Uterus (tissue), 4 donors: Measurements from ENCODE around the gene CLTA. TPM values are rescaled to one million over a fixed set of nuclear protein-coding genes. Genes with fewer than 3 reads are reported as not detected.
A peak's percentile ranks its signal among the peaks of the same experiment; 100 is the strongest.

Source experiments
- DNase-seq, 2 donors: peaks; one replicate each; pipeline ENCODE4 v3.0.0-alpha.2; 2019 to 2020
- H3K27ac ChIP-seq, 2 donors: fragments of 200-600 bp; sonication (generic); 1 replicate in 1 of 2; 2 replicates in 1 of 2; pipeline ENCODE4 v1.5.1; 2016 to 2018
- H3K27me3 ChIP-seq, 2 donors: fragments of 200-600 bp; sonication (generic); one replicate each; pipeline ENCODE4 v1.5.1; 2018 to 2019; ENCODE audit warnings: control low read depth in 1 of 2
- H3K36me3 ChIP-seq, 2 donors: fragments of 200-600 bp; sonication (generic); one replicate each; pipeline ENCODE4 v1.5.1; 2019; ENCODE audit warnings: control low read depth in 1 of 2
- H3K4me1 ChIP-seq, 2 donors: fragments of 200-600 bp; sonication (generic); one replicate each; pipeline ENCODE4 v1.5.1; 2018 to 2019; ENCODE audit warnings: control low read depth in 1 of 2
- H3K4me3 ChIP-seq, 2 donors: fragments of 200-600 bp; sonication (generic); 1 replicate in 1 of 2; 2 replicates in 1 of 2; pipeline ENCODE4 v1.5.1; 2018 to 2019; ENCODE audit warnings: mild to moderate bottlenecking in 1 of 2
- H3K9me3 ChIP-seq, 2 donors: fragments of 200-600 bp; sonication (generic); one replicate each; pipeline ENCODE4 v1.5.1; 2019; ENCODE audit warnings: control low read depth in 1 of 2
- CTCF ChIP-seq, 4 experiments: fragments of 200-600 bp in 2 of 4; fragments of 450-650 bp in 2 of 4; sonication (generic) in 2 of 4; IDR thresholded peaks; one replicate each; pipeline ENCODE4 v1.5.1; 2016 to 2019; ENCODE audit warnings: antibody characterized with exemption in 4 of 4, mild to moderate bottlenecking in 2 of 4, moderate library complexity in 1 of 4
- POLR2A ChIP-seq, 2 donors: fragments of 450-650 bp; IDR thresholded peaks; one replicate each; pipeline ENCODE4 v1.6.1; 2016; ENCODE audit warnings: antibody characterized with exemption in 2 of 2, mild to moderate bottlenecking in 1 of 2, moderate library complexity in 1 of 2
- intact Hi-C: fragments of 100-400 bp; cut with DNase I; formaldehyde crosslinking; loops from one replicate; pipeline ENCODE4 v1.15.1; 2023; ENCODE audit warnings: low total_unique reads
- total RNA-seq, 4 donors: library from RNA; depleted of rRNA in 3 of 4; stranded (reverse); fragments of >200 nt in 3 of 4; gene quantifications; one replicate each; pipeline versions ENCODE4 v1.1.0 to v1.2.4, GENCODE V29; 2014 to 2023
- donor health status: DM: yes; HTN: yes; CAD: no.

CLTA gene
- total RNA-seq, 4 donors from 2014 or later = 111 to 191 (median 141) TPM

GRCh38 chr9:36213989-36214388 lies 23.3 kb downstream of the CLTA start:
- Histone ChIP-seq H3K4me1 (no peaks in the 10 kb centered on the region), H3K27me3 (no peaks in the 10 kb centered on the region), H3K9me3 (no peaks in the 10 kb centered on the region), H3K4me3 (no peak overlapping the region), H3K27ac (peak overlapping the region in 1 of 2 donors; percentile 17), H3K36me3 (no peaks in the 10 kb centered on the region)
- intact Hi-C loops = no loop called here
- peak in 1 of 2 donors; percentile 17 for DNase-seq
- TF ChIP-seq CTCF (IDR thresholded peaks at IDR 0.05) (no peak), POLR2A (IDR thresholded peaks at IDR 0.05) (no peak)

DNA sequence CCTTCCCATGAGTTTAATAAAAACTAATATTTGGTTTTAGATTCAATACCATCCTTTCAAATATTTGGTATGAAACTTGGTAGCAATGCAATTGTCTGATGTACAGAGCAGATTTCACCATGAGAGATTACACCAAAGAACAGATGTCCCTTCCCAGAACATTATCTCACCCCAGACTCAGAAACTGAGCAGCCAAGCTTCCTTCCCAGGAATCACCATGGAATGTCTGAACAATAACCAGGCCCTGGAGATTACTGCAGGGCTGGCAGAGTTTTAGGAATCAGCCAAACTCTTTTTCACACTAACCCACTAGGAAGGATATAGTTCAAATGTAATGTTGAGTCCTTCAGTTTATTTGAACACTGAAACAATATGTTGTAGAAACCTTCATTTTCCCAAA lies 23.9 kb downstream of the CLTA start:
- Histone ChIP-seq H3K36me3 (no peaks in the 10 kb centered on the region), H3K9me3 (no peaks in the 10 kb centered on the region), H3K27me3 (no peaks in the 10 kb centered on the region), H3K27ac (peak overlapping the region in 1 of 2 donors; percentile 45), H3K4me3 (no peak overlapping the region), H3K4me1 (no peaks in the 10 kb centered on the region)
- intact Hi-C loops = no loop called here
- no peak for DNase-seq
- TF ChIP-seq CTCF (IDR thresholded peaks at IDR 0.05) (no peak), POLR2A (IDR thresholded peaks at IDR 0.05) (no peak)

GRCh38 chr9:36217256-36217968 lies 26.7 kb downstream of the CLTA start:
- intact Hi-C loops = no loop called here
- TF ChIP-seq POLR2A (IDR thresholded peaks at IDR 0.05) (no peak), CTCF (IDR thresholded peaks at IDR 0.05) (no peak)
- Histone ChIP-seq H3K27me3 (no peaks in the 10 kb centered on the region), H3K27ac (peak overlapping the region in 1 of 2 donors; percentile 39), H3K36me3 (no peaks in the 10 kb centered on the region), H3K9me3 (peaks cover 0 to under 1% of the 10 kb centered on the region in 2 donors), H3K4me3 (no peak overlapping the region), H3K4me1 (no peaks in the 10 kb centered on the region)
- DNase-seq = no peak

- TF ChIP-seq CTCF (IDR thresholded peaks at IDR 0.05) (no peak), POLR2A (IDR thresholded peaks at IDR 0.05) (no peak)
- H3K4me1 ChIP-seq = no peaks in the 10 kb centered on the region
- no peaks in the 10 kb centered on the region for H3K27me3 ChIP-seq
- no peaks in the 10 kb centered on the region for H3K36me3 ChIP-seq
- intact Hi-C loops = no loop called here
- H3K9me3 ChIP-seq = peaks cover 0 to 4% of the 10 kb centered on the region in 2 donors
- peak overlapping the region in 1 of 2 donors; percentile 39 for H3K27ac ChIP-seq
- DNase-seq = no peak
- no peak overlapping the region for H3K4me3 ChIP-seq
Observed at GRCh38 chr9:36218011-36218410, 27.3 kb downstream of the CLTA start.

GRCh38 chr9:36218411-36218901 lies 27.7 kb downstream of the CLTA start:
- Histone ChIP-seq H3K9me3 (peaks cover 0 to 4% of the 10 kb centered on the region in 2 donors), H3K27ac (peak overlapping the region in 1 of 2 donors; percentile 39), H3K36me3 (no peaks in the 10 kb centered on the region), H3K4me3 (no peak overlapping the region), H3K4me1 (no peaks in the 10 kb centered on the region), H3K27me3 (no peaks in the 10 kb centered on the region)
- DNase-seq = no peak
- intact Hi-C loops = no loop called here
- TF ChIP-seq POLR2A (IDR thresholded peaks at IDR 0.05) (no peak), CTCF (IDR thresholded peaks at IDR 0.05) (no peak)
